ENCODE results near the gene S100A11.

Gene S100A11

DNA sequence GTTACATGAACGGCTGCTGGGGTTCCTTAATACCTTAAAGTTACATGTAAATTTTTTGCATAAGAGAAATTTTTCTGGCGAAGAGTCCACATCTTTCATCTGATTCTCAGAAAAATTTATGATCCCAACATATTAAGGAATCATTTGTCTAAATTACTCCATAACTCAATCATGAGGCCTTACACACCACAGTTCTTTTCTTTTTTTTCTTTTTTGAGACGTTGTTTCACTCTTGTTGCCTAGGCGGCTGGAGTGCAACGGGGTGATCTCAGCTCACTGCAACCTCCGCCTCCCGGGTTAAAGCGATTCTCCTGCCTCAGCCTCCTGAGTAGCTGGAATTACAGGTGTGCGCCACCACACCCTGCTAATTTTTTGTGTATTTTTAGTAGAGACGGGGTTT lies 2.1 kb upstream of the S100A11 start:
- no peak for DNase-seq

DNA sequence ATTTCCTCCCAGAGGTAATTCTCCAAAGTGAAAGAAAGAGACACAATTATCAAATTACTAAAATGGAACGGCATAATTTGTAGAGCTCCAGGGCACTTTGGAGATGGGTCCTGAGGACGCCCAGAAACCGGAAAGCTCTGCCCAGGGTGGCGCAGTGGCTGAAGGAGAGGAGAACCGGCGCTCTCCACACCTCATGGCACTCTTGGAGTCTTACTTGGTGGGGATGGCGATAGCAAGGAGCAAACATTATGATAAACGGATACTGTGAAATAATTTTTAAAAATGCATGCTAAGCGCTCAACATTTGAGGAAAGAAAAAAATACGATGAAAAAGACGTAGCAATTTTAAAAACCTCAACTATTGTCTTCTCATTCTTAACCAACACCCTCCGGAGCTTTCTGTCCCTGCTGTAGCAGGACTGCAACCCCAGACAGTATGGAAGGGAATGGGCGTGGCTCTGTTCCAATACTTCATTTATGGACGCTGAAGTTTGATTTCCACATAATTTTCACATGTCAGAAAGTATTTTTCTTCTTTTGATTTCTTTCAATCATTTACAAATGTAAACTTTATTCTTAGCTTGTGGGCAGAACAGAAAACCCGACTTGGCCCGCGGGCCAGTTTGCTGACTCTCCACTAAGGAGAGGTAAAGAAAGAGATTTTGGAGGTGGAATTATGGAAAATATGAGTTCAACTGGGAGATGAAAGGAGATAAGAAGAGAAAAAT lies 1.1 kb downstream of the S100A11 start:
- no peak for DNase-seq

- DNase-seq: peak; percentile 59
These were observed 1.9 kb downstream of the S100A11 start for GRCh38 chr1:152034654-152035538.

DNA sequence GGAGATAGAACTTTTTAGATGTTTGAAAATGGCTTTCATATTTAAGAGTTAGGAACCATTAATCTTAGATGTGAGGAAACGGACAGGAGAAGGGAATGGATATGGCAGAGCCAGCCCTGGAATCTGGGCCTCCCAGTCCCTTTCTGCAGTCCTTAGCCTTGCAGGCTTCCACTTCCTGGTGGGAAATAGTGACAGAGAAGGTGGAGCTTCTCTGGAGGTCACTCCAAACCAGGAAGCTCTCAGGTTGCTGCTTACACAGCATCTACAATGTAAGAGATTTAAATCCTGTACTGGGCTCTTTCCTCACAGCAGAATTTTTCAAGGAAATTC lies 2.5 kb downstream of the S100A11 start:
- no peak for DNase-seq

DNA sequence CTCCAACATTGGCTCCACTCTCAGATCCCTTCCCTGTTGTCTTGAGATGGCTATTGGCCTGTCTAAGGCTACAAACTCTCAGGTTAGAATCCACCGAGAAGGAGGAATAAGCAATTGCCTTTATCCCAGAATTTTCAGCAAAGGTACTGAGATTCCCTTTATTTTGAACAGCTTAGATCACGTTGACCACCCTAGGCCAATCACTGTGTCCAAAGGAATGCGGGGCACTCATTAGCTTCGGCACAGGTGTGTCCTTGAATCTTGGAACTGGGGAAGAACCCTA lies 6.9 kb downstream of the S100A11 start:
- no peak for DNase-seq

- no peak for DNase-seq
These were observed 7.5 kb downstream of the S100A11 start for GRCh38 chr1:152029144-152029928.

DNA sequence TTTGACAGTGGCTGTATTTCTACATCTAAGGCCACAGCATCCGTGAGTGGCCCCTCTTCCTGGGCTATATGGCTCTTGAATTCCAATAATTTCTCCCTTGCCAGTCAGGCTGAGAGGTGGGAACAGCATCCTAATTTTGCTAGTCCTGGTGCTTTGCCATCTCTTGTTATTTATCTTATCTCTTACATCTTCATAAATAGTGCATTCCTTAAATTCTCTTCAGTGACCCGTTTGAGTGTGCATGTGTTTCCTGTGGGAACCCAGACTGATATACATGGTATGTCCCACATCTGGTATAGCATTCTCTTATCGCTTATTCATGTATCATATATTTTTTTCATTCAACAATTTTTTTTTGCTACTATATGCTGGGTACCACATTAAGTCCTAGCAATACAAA lies 9.9 kb downstream of the S100A11 start:
- no peak for DNase-seq

- no peak for DNase-seq
These were observed 12.6 kb downstream of the S100A11 start for GRCh38 chr1:152024223-152024622.

GRCh38 chr1:152023221-152023620 lies 13.6 kb downstream of the S100A11 start:
- DNase-seq: no peak

DNA sequence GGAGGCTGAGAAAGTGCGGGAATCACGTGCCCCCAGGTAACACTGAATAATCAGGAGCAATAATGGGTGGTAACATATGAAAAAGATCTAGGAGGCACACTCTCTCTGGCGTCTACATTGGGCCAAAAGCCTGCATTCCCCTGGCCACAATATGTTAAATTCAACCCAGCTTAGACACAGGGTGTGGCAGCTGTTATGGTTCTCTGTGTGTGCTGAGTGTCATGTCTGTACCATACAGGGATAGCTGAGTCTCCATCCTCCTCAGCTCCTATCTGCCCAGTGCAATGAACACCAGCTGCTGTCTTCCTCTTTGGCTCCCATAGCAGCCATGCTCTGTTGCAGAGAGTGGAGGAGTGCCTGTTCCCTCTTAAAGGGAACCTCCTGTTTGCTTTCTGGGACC lies 14.3 kb downstream of the S100A11 start:
- no peak for DNase-seq

GRCh38 chr1:152021569-152021968 lies 15.2 kb downstream of the S100A11 start:
- DNase-seq: no peak

GRCh38 chr1:152020849-152021248 lies 16.0 kb downstream of the S100A11 start:
- DNase-seq: no peak

- no peak for DNase-seq
These were observed 18.3 kb downstream of the S100A11 start for GRCh38 chr1:152018537-152018936.

GRCh38 chr1:152015766-152016165 lies 21.0 kb downstream of the S100A11 start:
- DNase-seq: no peak

DNA sequence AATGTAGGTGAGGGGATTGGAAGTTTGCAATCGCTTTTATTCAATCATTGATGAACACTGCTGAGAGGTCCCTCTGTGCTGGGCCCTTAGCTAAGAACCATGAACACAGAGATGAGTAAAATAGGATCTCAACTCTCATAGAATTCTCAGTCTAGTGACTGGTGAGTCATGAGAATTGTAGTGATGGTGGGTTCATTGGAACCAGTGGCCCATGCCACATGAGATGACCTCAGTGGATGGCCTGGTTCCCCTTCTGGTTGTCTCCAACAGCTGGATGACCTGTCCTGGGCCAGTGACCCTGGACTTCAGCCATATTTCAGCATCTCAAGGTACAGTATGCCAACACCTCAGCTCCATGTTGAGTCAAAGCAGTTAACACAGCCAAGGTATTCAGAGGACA lies 21.9 kb downstream of the S100A11 start:
- DNase-seq: no peak

GRCh38 chr1:152013664-152014237 lies 23.1 kb downstream of the S100A11 start:
- DNase-seq: no peak

DNA sequence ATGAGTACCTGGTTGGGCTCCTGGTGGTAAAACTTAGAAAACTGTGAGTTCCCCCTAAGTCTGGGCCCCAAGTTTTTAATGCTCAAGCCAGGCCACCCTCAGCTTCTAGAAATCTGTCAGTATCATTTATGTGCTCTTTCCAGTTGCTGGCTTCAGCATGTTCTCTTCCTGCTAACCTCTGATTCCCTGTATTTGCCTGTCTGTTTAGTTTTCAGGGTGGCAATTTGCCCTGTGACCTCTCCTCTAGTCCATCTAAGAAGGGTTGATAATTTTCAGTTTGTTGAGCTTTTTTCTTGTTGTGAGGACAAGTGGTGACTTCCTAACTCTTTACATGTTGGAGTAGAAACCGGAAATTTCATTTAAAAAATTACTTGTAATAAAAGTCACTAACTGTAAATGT lies 27.1 kb downstream of the S100A11 start:
- no peak for DNase-seq

GRCh38 chr1:152007047-152007446 lies 29.8 kb downstream of the S100A11 start:
- no peak for DNase-seq

DNA sequence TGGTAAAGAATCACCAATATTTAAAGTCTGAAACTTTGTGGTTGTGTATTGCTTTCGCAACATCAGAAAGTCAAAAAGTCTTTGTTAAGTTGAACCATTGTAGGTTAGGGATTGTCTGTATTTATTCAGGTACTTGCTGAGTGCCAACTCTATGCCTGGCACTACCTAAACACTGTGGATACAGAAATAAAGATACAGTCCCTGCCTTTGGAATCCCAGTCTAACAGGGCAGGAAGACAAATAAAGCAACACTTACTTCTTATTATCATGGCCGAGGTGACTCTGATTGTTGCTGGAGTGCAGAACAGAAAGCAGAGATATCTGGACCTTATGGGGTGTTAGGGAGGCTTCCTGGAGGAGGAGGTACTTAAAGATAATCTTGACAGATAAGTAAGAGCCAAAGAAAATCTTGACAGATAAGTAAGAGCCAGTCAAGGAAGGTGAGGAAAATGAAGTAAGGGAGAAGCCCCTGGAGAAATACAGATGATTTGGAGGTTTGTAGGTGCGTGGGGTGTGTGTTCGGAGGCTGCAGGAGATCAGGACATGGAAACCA lies 31.4 kb downstream of the S100A11 start:
- no peak for DNase-seq

- no peak for DNase-seq
These were observed 32.9 kb downstream of the S100A11 start for GRCh38 chr1:152003846-152004442.

- DNase-seq: no peak
These were observed 33.8 kb downstream of the S100A11 start for GRCh38 chr1:152002960-152003359.

Data from activated CD4-positive, CD25-positive, alpha-beta regulatory T cell treated with anti-CD3 and anti-CD28 coated beads, Interleukin-2, amount 50 U/mL, for 72 hours (primary cell).